HG02610 (cell line): Measurements from ENCODE around the gene PCGF6.
"Not testable (repeated sequence)": the region's sequence is repeated elsewhere in the genome, so short reads cannot be mapped to it uniquely, and the experiment has no call there.

ENCODE experiments used
- ATAC-seq: cut with Tn5 transposase; IDR thresholded peaks from one replicate; pipeline ENCODE4 v1.9.1; 2021; ENCODE audit warnings: mild to moderate bottlenecking, moderate library complexity; ENCODE audit not compliant: unreplicated experiment

The PCGF6 gene

DNA sequence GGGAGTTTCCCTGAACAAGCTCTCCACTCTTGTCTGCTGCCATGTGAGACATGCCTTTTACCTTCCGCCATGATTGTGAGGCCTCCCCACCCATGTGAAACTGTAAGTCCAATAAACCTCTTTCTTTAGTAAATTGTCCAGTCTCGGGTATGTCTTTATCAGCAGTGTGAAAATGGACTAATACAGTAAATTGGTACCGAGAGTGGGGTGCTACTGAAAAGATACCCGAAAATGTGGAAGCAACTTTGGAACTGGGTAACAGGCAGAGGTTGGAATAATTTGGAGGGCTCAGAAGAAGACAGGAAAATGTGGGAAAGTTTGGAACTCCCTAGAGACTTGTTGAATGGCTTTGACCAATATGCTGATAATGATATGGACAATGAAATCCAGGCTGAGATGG lies 92.0 kb downstream of the PCGF6 start:
- not testable (repeated sequence) for ATAC-seq

DNA sequence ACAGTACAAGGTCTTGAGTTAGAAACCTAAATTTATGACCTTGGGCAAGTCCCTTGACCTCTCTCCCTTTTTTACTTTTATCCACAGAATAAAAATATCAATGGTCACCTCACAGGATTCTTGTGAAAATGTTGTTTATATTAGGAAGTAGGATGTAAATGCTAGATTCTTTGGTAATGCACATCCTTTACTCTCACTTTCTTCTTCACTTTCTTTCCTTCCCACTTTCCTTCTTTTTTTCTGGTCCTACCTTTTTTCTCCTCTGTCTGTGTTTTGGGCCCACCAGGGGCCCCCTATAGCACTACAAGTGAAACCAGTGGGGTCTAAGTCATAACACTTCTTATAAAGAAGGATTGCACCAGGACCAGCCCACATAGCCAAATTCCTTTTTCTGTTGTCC lies 93.1 kb downstream of the PCGF6 start:
- ATAC-seq: no peak

DNA sequence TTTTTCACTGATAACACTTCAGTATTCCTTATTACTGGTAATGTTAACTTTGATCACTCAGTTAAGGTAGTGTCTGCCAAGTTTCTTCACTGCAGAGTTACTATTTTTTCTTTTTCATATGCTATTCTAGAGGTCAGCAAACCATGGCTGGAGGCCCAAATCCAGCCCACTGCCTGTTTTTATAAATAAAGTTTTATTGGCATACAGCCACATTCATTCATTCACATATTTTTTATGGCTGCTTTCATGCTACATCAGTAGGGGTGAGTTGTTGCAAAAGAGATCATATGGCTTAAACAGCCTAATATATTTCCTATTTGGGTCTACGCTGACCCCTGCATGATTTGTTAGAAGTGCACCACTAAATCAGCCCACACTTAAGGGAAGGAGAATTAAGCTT lies 94.3 kb downstream of the PCGF6 start:
- no peak for ATAC-seq

DNA sequence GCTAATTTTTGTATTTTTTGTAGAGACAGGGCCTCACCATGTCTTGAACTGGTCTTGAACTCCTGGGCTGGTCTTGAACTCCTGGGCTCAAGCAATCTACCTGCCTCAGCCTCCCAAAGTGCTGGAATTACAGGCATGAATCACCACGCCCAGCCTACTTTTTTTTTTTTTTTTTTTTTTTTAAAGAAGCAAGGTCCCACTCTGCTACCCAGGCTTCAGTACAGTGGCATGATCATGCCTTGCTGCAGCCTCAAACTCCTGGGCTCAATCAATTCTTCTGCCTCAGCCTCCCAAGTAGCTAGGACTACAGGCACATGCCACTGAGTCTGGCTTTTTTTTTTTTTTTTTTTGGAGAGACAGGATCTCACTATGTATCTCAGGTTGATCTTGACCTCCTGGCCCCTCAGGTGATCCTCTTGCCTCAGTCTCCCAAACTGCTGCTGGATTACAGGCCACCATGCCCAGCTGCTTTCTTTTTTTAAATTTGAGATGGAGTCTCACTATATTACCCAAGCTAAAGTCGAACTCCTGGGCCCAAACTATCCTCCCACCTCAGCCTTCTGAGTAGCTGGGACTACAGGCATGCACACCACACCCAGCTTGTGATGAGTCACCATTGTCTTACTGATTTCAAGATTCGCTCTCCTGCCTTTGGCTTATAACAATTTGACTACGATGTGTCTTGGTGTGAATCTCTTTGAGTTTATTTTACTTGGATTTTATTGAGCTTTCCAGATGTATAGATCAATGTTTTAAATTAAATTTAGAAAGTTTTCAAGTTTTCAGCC lies 96.2 kb downstream of the PCGF6 start:
- no peak for ATAC-seq

DNA sequence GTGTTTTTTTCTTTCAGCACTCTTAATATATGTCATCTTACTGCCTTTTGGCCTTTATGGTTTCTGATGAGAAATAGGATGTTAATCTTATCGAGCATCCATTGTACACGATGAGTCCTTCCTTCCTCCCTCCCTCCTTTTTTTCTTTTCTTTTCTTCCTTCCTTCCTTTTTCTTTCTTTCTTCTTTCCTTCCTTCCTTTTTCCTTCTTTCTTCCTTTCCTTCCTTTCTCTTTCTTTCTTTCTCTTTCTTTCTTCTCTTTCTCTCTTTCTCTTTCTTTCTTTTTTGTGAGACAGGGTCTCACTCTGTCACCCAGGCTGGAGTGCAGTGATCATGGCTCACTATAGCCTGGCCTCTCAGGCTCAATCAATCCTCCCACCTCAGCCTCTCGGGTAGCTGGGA lies 96.8 kb downstream of the PCGF6 start:
- ATAC-seq: no peak
